CMK (cell line): ENCODE measurements around the gene FRMD8.
A peak's percentile ranks its signal among the peaks of the same experiment; 100 is the strongest.

Experiments
- DNase-seq: peaks from one replicate; pipeline ENCODE4 v3.0.0-alpha.2; 2010; ENCODE audit warnings: low read depth

Gene FRMD8

GRCh38 chr11:65454311-65454695 lies 67.9 kb downstream of the FRMD8 start:
- no peak for DNase-seq

- peak; percentile 93 for DNase-seq
Measured at GRCh38 chr11:65454696-65455456, 68.4 kb downstream of the FRMD8 start.

DNA sequence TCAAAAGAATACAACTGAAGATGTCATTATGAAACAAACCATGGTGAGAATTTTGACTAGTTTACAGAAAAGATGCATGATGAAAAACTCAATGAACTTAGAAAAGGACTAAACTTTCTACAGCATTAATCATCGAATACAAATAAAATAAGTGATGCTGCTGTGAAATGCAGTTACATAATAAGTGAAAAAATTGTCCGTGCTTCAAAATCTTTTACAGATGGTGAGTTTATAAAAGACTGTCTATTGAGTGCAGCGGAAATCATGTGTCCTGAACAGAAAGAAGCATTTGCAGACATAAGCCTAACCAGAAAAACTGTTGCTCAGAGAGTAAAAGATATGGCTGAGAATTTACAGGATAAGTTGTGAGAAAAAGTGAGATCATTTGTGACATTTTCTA lies 70.0 kb downstream of the FRMD8 start:
- no peak for DNase-seq

DNA sequence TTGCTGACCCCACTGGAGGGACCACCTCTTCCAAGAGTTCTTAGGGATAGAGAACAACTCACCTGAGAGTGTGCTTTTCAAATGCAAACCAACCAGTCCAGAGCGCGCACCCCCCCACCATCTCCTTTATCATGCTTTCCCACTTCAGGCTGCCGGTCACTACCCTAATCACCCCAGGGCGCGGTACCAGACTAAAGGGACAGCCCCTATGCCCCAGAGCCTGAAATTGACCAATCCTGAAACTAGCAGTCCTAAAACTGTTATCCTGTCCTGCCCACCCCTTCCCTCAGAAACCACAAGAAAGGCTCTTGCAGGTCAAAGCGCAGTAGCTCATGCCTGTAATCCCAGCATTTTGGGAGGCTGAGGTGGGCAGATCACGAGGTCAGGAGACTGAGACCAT lies 73.1 kb downstream of the FRMD8 start:
- DNase-seq: no peak
